MM.1S (cell line): ENCODE data around the gene ZBTB7A.

Source experiments
- DNase-seq: peaks from one replicate; pipeline ENCODE4 v3.0.0-alpha.2; 2015
- H2AFZ ChIP-seq: fragments of 300-600 bp; sonication (generic); 2 replicates; pipeline ENCODE4 v1.6.0; 2016; ENCODE audit warnings: antibody characterized with exemption, low read length
- H3F3A ChIP-seq: fragments of 300-600 bp; sonication (generic); 2 replicates; pipeline ENCODE4 v1.6.1; 2016; ENCODE audit warnings: mild to moderate bottlenecking, antibody characterized with exemption, low read length, moderate library complexity, mixed read lengths; ENCODE audit not compliant: insufficient read depth
- H3K27ac ChIP-seq: fragments of 300-600 bp; sonication (generic); 2 replicates; pipeline ENCODE4 v1.5.1; 2016; ENCODE audit warnings: mild to moderate bottlenecking, low read length
- H3K27me3 ChIP-seq: fragments of 300-600 bp; sonication (generic); replicated peaks from 2 replicates; pipeline ENCODE4 v1.6.0; 2016; ENCODE audit warnings: low read length; ENCODE audit not compliant: insufficient read depth
- H3K36me3 ChIP-seq: fragments of 300-600 bp; sonication (generic); replicated peaks from 2 replicates; pipeline ENCODE4 v1.6.1; 2016; ENCODE audit warnings: mild to moderate bottlenecking, low read length, mixed read lengths; ENCODE audit not compliant: insufficient read depth
- H3K4me1 ChIP-seq: fragments of 300-600 bp; sonication (generic); 2 replicates; pipeline ENCODE4 v1.6.1; 2016; ENCODE audit warnings: low read length, mixed read lengths
- H3K4me2 ChIP-seq: fragments of 300-600 bp; sonication (generic); 2 replicates; pipeline ENCODE4 v1.6.0; 2016; ENCODE audit warnings: low read depth, low read length
- H3K4me3 ChIP-seq: fragments of 300-600 bp; sonication (generic); 2 replicates; pipeline ENCODE4 v1.5.1; 2016; ENCODE audit warnings: low read length, mixed read lengths
- H3K79me2 ChIP-seq: fragments of 300-600 bp; sonication (generic); 2 replicates; pipeline ENCODE4 v1.6.1; 2016; ENCODE audit warnings: mixed run types, low read length, mixed read lengths
- H3K9ac ChIP-seq: fragments of 300-600 bp; sonication (generic); 2 replicates; pipeline ENCODE4 v1.6.1; 2016; ENCODE audit warnings: low read length, mixed read lengths
- H3K9me2 ChIP-seq: fragments of 300-600 bp; sonication (generic); replicated peaks from 2 replicates; pipeline ENCODE4 v1.6.1; 2016; ENCODE audit warnings: mild to moderate bottlenecking, low read length, mixed read lengths; ENCODE audit not compliant: insufficient read depth
- H3K9me3 ChIP-seq: fragments of 300-600 bp; sonication (generic); replicated peaks from 2 replicates; pipeline ENCODE4 v1.6.1; 2016; ENCODE audit warnings: mild to moderate bottlenecking, low read length, mixed read lengths; ENCODE audit not compliant: insufficient read depth
- H4K20me1 ChIP-seq: fragments of 300-600 bp; sonication (generic); 2 replicates; pipeline ENCODE4 v1.6.1; 2016; ENCODE audit warnings: mild to moderate bottlenecking, low read length, moderate library complexity, mixed read lengths; ENCODE audit not compliant: insufficient read depth
- EZH2 ChIP-seq: fragments of 300-600 bp; sonication (generic); optimal IDR thresholded peaks from 2 replicates; pipeline ENCODE3; 2017; ENCODE audit warnings: low read depth, mild to moderate bottlenecking, antibody characterized with exemption, low read length, mixed read lengths
- EZH2phosphoT487 ChIP-seq: fragments of 300-600 bp; sonication (generic); IDR thresholded peaks from 2 replicates; pipeline ENCODE4 v1.6.1; 2018; ENCODE audit warnings: antibody characterized with exemption, low read length
- TF ChIP-seq, protein P1 (sequence below): fragments of 300-600 bp; sonication (generic); IDR thresholded peaks from 2 replicates; pipeline ENCODE4 v1.5.1; 2016; ENCODE audit warnings: antibody characterized with exemption, low read length, mixed read lengths

ZBTB7A gene

DNA sequence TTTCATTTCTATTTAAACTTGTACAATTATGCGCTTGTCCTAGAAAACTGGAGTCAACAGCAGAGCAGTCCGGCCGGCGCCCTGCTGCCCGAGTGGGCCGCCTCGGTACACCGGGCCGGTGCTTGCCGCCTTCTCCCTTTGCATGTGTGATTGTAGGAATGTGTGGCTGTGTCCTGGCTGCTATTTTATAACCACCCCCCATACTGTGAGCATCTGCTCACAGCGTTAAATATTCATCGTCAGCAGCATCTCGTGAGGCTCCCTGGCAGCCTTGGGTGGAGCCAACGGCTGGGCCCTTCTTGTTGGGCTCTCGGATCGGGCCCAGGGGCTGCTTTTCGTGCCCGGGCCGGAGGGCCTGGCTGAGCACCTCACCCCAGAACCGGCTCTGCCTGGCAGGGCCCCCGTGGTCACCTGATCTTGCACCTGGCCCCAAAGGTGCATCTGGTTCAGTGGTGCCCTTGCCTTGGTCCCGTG is 48.5 kb downstream of the ZBTB7A start:
- Histone ChIP-seq H3K4me2 (no peak overlapping the region), H3K36me3 (no peaks in the 10 kb centered on the region; the same call in 1 of the 2 replicates), H3K79me2 (peaks cover 89% of the 10 kb centered on the region)

DNA sequence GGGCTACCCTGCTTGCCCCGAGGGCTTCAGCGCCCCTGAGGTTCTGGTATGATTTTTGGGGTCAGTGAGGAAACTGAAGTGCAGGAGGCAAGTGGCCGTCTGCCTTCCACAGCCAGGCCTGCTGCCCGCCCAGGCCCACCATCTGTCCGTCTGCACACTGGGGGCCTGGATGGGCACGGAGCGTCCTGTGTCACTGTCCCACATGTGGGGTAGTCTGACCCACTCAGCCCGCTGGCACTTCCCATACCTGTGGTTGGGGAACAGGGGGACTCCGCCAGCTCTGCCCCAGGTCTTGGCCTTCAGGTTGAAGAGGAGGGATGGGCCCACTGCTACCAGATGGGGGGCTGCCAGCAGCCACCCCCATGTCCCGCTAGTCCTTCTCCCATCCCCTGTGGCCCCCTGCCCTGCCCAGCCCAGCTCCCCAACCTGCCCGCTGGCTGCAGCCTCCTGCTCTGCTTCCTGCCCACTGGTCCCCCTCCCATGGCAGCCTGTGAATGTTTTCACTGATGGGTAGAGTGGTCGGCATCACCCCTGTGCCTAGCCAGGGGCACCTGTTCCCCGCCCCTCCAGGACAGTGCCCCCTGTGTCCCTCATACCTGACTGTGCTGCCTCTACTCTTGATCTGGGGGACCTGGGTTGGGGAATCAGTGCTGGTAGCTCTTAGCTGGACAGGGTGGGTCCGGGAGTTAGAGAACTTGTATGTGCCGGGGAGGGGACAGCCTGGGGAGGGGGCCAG is 49.6 kb downstream of the ZBTB7A start:
- no peaks in the 10 kb centered on the region for H3K4me1 ChIP-seq
- H3F3A ChIP-seq: no peaks in the 10 kb centered on the region
- no peaks in the 10 kb centered on the region for H3K27me3 ChIP-seq
- no peaks in the 10 kb centered on the region; the same call in 1 of the 2 replicates for H3K36me3 ChIP-seq
- no peaks in the 10 kb centered on the region for H3K9me2 ChIP-seq
- H2AFZ ChIP-seq: no peak overlapping the region
- no peak overlapping the region for H3K4me3 ChIP-seq
- TF ChIP-seq EZH2 (no peak), EZH2phosphoT487 (no peak)
- TF ChIP-seq, protein P1, sequence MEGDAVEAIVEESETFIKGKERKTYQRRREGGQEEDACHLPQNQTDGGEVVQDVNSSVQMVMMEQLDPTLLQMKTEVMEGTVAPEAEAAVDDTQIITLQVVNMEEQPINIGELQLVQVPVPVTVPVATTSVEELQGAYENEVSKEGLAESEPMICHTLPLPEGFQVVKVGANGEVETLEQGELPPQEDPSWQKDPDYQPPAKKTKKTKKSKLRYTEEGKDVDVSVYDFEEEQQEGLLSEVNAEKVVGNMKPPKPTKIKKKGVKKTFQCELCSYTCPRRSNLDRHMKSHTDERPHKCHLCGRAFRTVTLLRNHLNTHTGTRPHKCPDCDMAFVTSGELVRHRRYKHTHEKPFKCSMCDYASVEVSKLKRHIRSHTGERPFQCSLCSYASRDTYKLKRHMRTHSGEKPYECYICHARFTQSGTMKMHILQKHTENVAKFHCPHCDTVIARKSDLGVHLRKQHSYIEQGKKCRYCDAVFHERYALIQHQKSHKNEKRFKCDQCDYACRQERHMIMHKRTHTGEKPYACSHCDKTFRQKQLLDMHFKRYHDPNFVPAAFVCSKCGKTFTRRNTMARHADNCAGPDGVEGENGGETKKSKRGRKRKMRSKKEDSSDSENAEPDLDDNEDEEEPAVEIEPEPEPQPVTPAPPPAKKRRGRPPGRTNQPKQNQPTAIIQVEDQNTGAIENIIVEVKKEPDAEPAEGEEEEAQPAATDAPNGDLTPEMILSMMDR: no peak
- no peak overlapping the region for H3K4me2 ChIP-seq
- H3K27ac ChIP-seq: no peak overlapping the region
- H3K9me3 ChIP-seq: no peaks in the 10 kb centered on the region
- H3K79me2 ChIP-seq: peaks cover 94% of the 10 kb centered on the region
- 0 out of 2 replicates have a peak, but pooled peaks cover 3% of the 10 kb centered on the region for H4K20me1 ChIP-seq
- H3K9ac ChIP-seq: no peak overlapping the region
- no peak for DNase-seq

More for the DNA sequence above, 48.5 kb downstream of the ZBTB7A start:
- Histone ChIP-seq H3K9me3 (no peaks in the 10 kb centered on the region), H3K9ac (no peak overlapping the region), H3K27me3 (no peaks in the 10 kb centered on the region), H3F3A (no peaks in the 10 kb centered on the region), H3K27ac (no peak overlapping the region), H3K4me3 (no peak overlapping the region), H3K9me2 (no peaks in the 10 kb centered on the region), H4K20me1 (0 out of 2 replicates have a peak, but pooled peaks cover 3% of the 10 kb centered on the region), H2AFZ (no peak overlapping the region), H3K4me1 (no peaks in the 10 kb centered on the region)
- TF ChIP-seq EZH2phosphoT487 (no peak), EZH2 (no peak)
- TF ChIP-seq, protein P1: no peak
- no peak for DNase-seq

DNA sequence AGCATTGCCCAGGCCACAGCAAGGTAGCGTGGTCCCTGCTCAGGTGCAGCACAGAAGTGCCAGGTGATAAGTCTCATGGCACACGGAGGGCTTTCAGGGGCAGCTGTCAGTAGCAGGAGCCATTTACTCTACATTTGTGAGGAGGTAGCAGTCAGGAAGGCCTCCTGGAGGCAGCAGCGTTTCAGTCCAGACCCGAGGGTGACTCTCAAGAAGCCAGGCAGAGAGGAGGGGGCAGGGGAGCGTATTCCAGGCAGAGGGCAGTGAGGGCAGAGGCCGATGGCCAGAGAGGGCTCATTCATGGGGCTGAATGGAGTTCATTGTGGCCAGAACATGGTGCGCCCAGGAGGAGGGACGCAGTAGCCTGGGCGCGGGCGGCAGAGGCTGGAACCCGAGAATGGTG is 50.2 kb downstream of the ZBTB7A start:
- 0 out of 2 replicates have a peak, but pooled peaks cover 3% of the 10 kb centered on the region for H4K20me1 ChIP-seq
- H3F3A ChIP-seq: no peaks in the 10 kb centered on the region
- no peaks in the 10 kb centered on the region for H3K27me3 ChIP-seq
- H3K4me3 ChIP-seq: no peak overlapping the region
- H3K9me3 ChIP-seq: no peaks in the 10 kb centered on the region
- no peak overlapping the region for H3K4me2 ChIP-seq
- no peak overlapping the region for H3K9ac ChIP-seq
- no peak overlapping the region for H3K27ac ChIP-seq
- no peaks in the 10 kb centered on the region for H3K4me1 ChIP-seq
- no peak for TF ChIP-seq EZH2
- no peak for TF ChIP-seq EZH2phosphoT487
- TF ChIP-seq, protein P1: no peak
- H3K79me2 ChIP-seq: peaks cover 93% of the 10 kb centered on the region
- no peaks in the 10 kb centered on the region; the same call in 1 of the 2 replicates for H3K36me3 ChIP-seq
- DNase-seq: no peak
- no peaks in the 10 kb centered on the region for H3K9me2 ChIP-seq
- no peak overlapping the region for H2AFZ ChIP-seq
